Measurements from ENCODE around the gene IL31.

Gene IL31

DNA sequence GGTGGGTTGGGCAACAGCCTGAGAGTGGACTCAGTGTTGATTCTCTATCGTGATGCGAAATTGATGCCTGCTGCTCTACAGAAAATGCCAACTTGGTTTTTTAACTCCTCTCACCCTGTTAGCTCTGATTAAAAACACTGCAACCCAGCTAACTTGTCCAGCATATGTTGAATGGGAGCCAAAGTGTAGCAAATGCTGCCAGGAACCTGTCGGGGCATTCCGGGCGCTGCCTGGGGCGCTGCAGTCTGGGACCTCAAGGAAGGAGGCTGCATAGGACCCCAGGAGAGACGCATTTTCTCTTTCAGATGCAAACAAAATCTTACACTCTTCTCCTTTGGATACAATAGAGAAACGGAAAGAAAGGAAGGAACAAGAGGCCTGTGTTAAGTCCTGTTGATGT is 33.4 kb upstream of the IL31 start:
- H4K20me1 ChIP-seq (ENCODE audit: insufficient read depth, low read length): no peaks in the 10 kb centered on the region
- no peak overlapping the region for H3K4me3 ChIP-seq (ENCODE audit: low read length)
- H3K4me1 ChIP-seq (ENCODE audit: low read length): no peaks in the 10 kb centered on the region
- no peaks in the 10 kb centered on the region for H3K9me3 ChIP-seq (ENCODE audit: insufficient read depth, low read length)
- no peak overlapping the region for H3K27ac ChIP-seq (ENCODE audit: low read length)
- H3K9ac ChIP-seq (ENCODE audit: low read length): no peak overlapping the region
- H3K36me3 ChIP-seq (replicated peaks; ENCODE audit: low read depth, low read length): peaks cover 32% of the 10 kb centered on the region
- no peak overlapping the region for H3K4me2 ChIP-seq (ENCODE audit: low read length)
- TF ChIP-seq, protein P1, sequence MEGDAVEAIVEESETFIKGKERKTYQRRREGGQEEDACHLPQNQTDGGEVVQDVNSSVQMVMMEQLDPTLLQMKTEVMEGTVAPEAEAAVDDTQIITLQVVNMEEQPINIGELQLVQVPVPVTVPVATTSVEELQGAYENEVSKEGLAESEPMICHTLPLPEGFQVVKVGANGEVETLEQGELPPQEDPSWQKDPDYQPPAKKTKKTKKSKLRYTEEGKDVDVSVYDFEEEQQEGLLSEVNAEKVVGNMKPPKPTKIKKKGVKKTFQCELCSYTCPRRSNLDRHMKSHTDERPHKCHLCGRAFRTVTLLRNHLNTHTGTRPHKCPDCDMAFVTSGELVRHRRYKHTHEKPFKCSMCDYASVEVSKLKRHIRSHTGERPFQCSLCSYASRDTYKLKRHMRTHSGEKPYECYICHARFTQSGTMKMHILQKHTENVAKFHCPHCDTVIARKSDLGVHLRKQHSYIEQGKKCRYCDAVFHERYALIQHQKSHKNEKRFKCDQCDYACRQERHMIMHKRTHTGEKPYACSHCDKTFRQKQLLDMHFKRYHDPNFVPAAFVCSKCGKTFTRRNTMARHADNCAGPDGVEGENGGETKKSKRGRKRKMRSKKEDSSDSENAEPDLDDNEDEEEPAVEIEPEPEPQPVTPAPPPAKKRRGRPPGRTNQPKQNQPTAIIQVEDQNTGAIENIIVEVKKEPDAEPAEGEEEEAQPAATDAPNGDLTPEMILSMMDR (IDR thresholded peaks at IDR 0.05; ENCODE audit: low read depth, low read length): no peak
- no peak for TF ChIP-seq EZH2phosphoT487 (IDR thresholded peaks at IDR 0.05; ENCODE audit: low read depth)
- no peak overlapping the region for H2AFZ ChIP-seq (ENCODE audit: low read depth, low read length)
- H3K27me3 ChIP-seq (ENCODE audit: low read depth, low read length): no peaks in the 10 kb centered on the region
- H3K79me2 ChIP-seq (ENCODE audit: low read length): no peaks in the 10 kb centered on the region

DNA sequence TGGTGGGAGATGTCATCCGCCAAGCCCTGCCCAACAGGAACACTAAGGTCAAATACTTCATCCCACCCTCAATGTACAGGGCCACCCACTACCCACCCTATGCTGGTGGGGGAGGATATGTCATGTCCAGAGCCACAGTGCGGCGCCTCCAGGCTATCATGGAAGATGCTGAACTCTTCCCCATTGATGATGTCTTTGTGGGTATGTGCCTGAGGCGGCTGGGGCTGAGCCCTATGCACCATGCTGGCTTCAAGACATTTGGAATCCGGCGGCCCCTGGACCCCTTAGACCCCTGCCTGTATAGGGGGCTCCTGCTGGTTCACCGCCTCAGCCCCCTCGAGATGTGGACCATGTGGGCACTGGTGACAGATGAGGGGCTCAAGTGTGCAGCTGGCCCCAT is 33.0 kb upstream of the IL31 start:
- H3K27ac ChIP-seq (ENCODE audit: low read length): no peak overlapping the region
- no peaks in the 10 kb centered on the region for H3K27me3 ChIP-seq (ENCODE audit: low read depth, low read length)
- no peak overlapping the region for H3K4me2 ChIP-seq (ENCODE audit: low read length)
- H4K20me1 ChIP-seq (ENCODE audit: insufficient read depth, low read length): no peaks in the 10 kb centered on the region
- no peak overlapping the region for H3K9ac ChIP-seq (ENCODE audit: low read length)
- no peaks in the 10 kb centered on the region for H3K4me1 ChIP-seq (ENCODE audit: low read length)
- no peaks in the 10 kb centered on the region for H3K79me2 ChIP-seq (ENCODE audit: low read length)
- H3K9me3 ChIP-seq (ENCODE audit: insufficient read depth, low read length): no peaks in the 10 kb centered on the region
- no peak overlapping the region for H2AFZ ChIP-seq (ENCODE audit: low read depth, low read length)
- H3K36me3 ChIP-seq (replicated peaks; ENCODE audit: low read depth, low read length): peaks cover 28% of the 10 kb centered on the region
- no peak overlapping the region for H3K4me3 ChIP-seq (ENCODE audit: low read length)
- no peak for TF ChIP-seq EZH2phosphoT487 (IDR thresholded peaks at IDR 0.05; ENCODE audit: low read depth)
- TF ChIP-seq, protein P1 (IDR thresholded peaks at IDR 0.05; ENCODE audit: low read depth, low read length): no peak

DNA sequence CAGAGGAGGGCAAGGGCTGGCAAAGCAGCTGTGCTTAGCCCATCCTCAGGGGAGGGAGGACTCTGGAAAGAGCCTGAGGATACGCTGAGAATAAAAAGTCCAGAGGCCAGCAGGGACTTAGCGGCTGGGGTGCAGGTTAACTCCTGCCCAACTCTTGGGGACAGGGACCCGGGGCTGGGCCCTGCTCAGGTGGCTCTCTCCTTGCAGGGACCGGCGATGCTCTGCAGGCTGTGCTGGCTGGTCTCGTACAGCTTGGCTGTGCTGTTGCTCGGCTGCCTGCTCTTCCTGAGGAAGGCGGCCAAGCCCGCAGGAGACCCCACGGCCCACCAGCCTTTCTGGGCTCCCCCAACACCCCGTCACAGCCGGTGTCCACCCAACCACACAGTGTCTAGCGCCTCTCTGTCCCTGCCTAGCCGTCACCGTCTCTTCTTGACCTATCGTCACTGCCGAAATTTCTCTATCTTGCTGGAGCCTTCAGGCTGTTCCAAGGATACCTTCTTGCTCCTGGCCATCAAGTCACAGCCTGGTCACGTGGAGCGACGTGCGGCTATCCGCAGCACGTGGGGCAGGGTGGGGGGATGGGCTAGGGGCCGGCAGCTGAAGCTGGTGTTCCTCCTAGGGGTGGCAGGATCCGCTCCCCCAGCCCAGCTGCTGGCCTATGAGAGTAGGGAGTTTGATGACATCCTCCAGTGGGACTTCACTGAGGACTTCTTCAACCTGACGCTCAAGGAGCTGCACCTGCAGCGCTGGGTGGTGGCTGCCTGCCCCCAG is 32.3 kb upstream of the IL31 start:
- Histone ChIP-seq H3K36me3 (replicated peaks; ENCODE audit: low read depth, low read length) (peaks cover 23% of the 10 kb centered on the region), H3K4me1 (ENCODE audit: low read length) (peaks cover under 1% of the 10 kb centered on the region; the same call in 1 of the 2 replicates), H3K9me3 (ENCODE audit: insufficient read depth, low read length) (no peaks in the 10 kb centered on the region), H3K4me3 (ENCODE audit: low read length) (no peak overlapping the region), H2AFZ (ENCODE audit: low read depth, low read length) (no peak overlapping the region), H3K9ac (ENCODE audit: low read length) (no peak overlapping the region), H3K79me2 (ENCODE audit: low read length) (no peaks in the 10 kb centered on the region), H3K27ac (ENCODE audit: low read length) (no peak overlapping the region), H4K20me1 (ENCODE audit: insufficient read depth, low read length) (no peaks in the 10 kb centered on the region), H3K27me3 (ENCODE audit: low read depth, low read length) (no peaks in the 10 kb centered on the region), H3K4me2 (ENCODE audit: low read length) (no peak overlapping the region)
- TF ChIP-seq EZH2phosphoT487 (IDR thresholded peaks at IDR 0.05; ENCODE audit: low read depth): no peak
- TF ChIP-seq, protein P1 (IDR thresholded peaks at IDR 0.05; ENCODE audit: low read depth, low read length): no peak

DNA sequence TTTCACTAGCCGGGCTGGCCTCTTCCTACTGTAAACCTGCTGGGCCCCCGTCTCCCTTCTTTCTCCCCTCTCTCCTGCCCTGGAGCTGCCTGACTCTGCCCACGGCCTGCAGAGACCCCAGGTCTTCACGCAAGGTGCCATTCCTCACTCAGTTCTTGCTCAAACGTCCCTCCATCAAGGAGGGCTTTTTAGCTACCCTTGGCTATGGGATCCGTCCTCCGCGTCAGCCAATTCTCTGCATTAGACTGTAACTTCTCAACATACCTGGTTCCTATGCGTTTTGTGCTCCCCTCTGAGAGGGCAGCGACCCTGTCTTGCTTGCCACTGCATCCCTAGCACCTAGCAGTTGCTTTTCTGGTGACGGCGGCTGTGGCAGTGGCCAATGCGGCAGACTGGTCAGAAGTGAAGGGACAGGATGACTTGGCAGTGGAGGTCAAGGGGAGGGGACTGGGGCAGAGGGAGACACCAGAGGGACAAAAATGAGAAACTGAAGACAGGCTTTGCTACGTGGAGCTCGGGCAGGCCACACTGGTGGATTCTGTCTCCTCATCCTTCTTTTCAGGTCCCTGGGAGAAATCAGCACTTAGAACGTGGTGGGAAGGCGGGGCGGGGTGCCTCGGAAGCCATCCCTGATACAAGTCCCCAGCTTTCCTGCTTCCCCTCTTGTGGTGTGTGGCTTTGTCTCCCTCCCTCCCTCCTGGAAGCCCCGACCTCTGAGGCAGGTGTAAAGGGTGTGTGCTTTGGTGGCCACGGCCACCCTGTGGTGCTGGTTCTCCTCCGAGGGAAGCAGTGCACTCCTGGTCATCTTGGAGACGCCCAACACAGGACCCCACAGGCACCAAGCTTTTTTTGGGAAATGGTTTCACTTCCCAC is 31.3 kb upstream of the IL31 start:
- Histone ChIP-seq H3K4me1 (ENCODE audit: low read length) (peaks cover 10% of the 10 kb centered on the region), H3K9ac (ENCODE audit: low read length) (no peak overlapping the region), H2AFZ (ENCODE audit: low read depth, low read length) (no peak overlapping the region), H3K9me3 (ENCODE audit: insufficient read depth, low read length) (no peaks in the 10 kb centered on the region), H3K4me2 (ENCODE audit: low read length) (no peak overlapping the region), H3K4me3 (ENCODE audit: low read length) (no peak overlapping the region), H3K27me3 (ENCODE audit: low read depth, low read length) (no peaks in the 10 kb centered on the region), H4K20me1 (ENCODE audit: insufficient read depth, low read length) (no peaks in the 10 kb centered on the region), H3K36me3 (replicated peaks; ENCODE audit: low read depth, low read length) (peaks cover 23% of the 10 kb centered on the region), H3K79me2 (ENCODE audit: low read length) (no peaks in the 10 kb centered on the region), H3K27ac (ENCODE audit: low read length) (no peak overlapping the region)
- TF ChIP-seq, protein P1 (IDR thresholded peaks at IDR 0.05; ENCODE audit: low read depth, low read length): no peak
- TF ChIP-seq EZH2phosphoT487 (IDR thresholded peaks at IDR 0.05; ENCODE audit: low read depth): no peak

Measured in OCI-LY3 (cell line).